Cardiac fibroblast (primary cell): ENCODE measurements around the gene CBR1.
A peak's percentile ranks its signal among the peaks of the same experiment; 100 is the strongest.

Source experiments
- DNase-seq, 2 donors: peaks; one replicate each; pipeline versions ENCODE4 v3.0.0 to v3.0.0-alpha.2; 2010; ENCODE audit warnings: low read depth in 2 of 2
- H3K4me3 ChIP-seq, 2 donors: replicated peaks in 1 of 2; 1 replicate in 1 of 2; 2 replicates in 1 of 2; pipeline ENCODE4 v1.5.1; 2011; ENCODE audit warnings: low read depth in 2 of 2, low read length in 2 of 2, mild to moderate bottlenecking in 2 of 2, moderate library complexity in 1 of 2
- CTCF ChIP-seq: IDR thresholded peaks from one replicate; pipeline ENCODE4 v1.5.1; 2011; ENCODE audit warnings: low read depth, mild to moderate bottlenecking, low read length, inconsistent platforms

Gene CBR1

GRCh38 chr21:36079010-36079649 is 9.3 kb downstream of the CBR1 start:
- no peak overlapping the region for H3K4me3 ChIP-seq
- no peak for DNase-seq

DNA sequence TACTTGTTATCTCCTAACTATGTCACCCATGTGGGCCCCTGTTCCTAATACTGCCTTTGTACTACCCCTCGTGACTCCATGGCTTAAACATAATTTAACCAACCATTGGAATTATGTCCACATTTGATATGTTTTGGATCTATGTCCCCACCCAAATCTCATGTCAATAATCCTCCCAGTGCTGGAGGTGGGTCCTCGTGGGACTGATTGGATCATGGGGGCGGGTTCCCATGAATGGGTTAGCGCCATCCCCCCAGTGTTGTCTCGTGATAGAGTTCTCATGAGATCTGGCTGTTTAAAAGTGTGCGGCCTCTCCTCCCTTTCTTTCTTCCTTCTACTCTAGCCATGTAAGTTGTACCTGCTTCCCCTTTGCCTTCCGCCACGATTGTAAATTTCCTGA is 9.8 kb downstream of the CBR1 start:
- no peak for DNase-seq
- H3K4me3 ChIP-seq = no peak overlapping the region
- no peak for TF ChIP-seq CTCF

More at GRCh38 chr21:36079010-36079649, 9.3 kb downstream of the CBR1 start:
- TF ChIP-seq CTCF = no peak

DNA sequence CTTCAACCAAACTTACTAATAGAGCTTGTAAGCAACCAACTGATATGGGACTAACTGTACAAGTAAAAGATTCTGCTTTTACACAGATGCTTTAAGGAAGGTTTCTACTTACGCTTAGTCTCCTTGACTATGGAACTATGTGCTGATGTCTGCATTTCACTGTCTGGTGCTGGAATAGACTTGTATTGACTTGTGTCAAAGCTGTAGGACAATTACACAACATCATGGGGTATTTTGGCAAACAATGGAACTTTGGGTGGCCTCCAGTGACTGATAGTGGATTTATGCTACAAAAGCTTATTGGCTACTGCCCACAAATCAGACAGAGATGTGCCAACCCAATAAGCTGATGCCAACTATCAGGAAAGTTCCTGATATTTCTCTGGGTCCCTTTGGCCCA is 10.6 kb downstream of the CBR1 start:
- no peak for TF ChIP-seq CTCF
- no peak for DNase-seq
- no peak overlapping the region for H3K4me3 ChIP-seq

GRCh38 chr21:36082237-36082664 is 12.4 kb downstream of the CBR1 start:
- no peak for TF ChIP-seq CTCF
- H3K4me3 ChIP-seq = no peak overlapping the region
- no peak for DNase-seq

- H3K4me3 ChIP-seq = no peak overlapping the region
- TF ChIP-seq CTCF = peak; percentile 10
- DNase-seq = no peak
Measured at GRCh38 chr21:36087362-36088138, 17.7 kb downstream of the CBR1 start.

DNA sequence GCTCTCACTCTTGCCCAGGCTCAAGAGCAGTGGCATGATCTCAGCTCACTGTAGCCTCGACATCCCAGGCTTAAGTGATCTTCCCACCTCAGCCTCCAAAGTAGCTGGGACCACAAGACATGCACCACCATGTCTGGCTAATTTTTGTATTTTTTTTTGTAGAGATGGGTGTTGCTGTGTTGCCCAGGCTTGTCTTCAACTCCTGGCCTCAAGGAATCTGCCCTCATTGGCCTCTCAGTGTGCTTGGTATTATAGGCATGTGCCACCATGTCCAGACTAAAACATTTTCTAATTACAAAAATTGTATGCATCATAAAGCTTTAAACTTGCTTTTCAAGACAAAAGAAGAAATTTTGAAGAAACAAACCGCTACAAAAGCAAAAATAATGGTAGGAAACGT is 20.1 kb downstream of the CBR1 start:
- TF ChIP-seq CTCF = no peak
- DNase-seq = no peak
- H3K4me3 ChIP-seq = no peak overlapping the region
